Panc1 (cell line): ENCODE results near the gene GATA5.

Experiments
- TF ChIP-seq, protein P1 (sequence below): fragments of 450-650 bp; IDR thresholded peaks from 2 replicates; pipeline ENCODE4 v1.5.1; 2017; ENCODE audit warnings: mild to moderate bottlenecking
- TF ChIP-seq, protein P2 (sequence below), 2 experiments: IDR thresholded peaks; 2 replicates each; pipeline ENCODE4 v1.6.1; 2011 to 2012; ENCODE audit warnings: low read depth in 2 of 2, control low read depth in 1 of 2, low read length in 1 of 2, mild to moderate bottlenecking in 1 of 2, moderate library complexity in 1 of 2; ENCODE audit not compliant: insufficient read depth in 1 of 2

DNA sequence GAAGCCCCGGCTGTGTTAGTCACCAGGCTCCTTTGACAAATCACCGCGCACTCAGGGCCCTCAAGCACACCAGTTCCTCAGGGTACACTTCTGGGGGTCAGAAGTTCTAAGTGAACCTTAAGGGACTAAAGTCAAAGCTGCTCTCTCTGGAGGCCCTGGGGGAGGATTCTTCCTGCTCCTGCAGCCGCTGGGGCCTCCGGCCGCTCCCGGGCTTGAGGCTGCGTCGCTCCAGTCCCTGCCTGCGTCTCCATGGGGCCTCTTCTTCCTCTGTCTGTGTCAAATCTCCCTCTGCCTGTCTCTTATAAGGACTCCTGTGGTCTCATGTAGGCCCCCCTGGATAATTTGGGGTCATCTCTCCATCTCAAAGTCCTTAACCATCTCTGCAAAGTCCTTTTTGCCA, 18.1 kb upstream of the GATA5 start:
- TF ChIP-seq, protein P1, sequence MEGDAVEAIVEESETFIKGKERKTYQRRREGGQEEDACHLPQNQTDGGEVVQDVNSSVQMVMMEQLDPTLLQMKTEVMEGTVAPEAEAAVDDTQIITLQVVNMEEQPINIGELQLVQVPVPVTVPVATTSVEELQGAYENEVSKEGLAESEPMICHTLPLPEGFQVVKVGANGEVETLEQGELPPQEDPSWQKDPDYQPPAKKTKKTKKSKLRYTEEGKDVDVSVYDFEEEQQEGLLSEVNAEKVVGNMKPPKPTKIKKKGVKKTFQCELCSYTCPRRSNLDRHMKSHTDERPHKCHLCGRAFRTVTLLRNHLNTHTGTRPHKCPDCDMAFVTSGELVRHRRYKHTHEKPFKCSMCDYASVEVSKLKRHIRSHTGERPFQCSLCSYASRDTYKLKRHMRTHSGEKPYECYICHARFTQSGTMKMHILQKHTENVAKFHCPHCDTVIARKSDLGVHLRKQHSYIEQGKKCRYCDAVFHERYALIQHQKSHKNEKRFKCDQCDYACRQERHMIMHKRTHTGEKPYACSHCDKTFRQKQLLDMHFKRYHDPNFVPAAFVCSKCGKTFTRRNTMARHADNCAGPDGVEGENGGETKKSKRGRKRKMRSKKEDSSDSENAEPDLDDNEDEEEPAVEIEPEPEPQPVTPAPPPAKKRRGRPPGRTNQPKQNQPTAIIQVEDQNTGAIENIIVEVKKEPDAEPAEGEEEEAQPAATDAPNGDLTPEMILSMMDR: no peak
- TF ChIP-seq, protein P2, sequence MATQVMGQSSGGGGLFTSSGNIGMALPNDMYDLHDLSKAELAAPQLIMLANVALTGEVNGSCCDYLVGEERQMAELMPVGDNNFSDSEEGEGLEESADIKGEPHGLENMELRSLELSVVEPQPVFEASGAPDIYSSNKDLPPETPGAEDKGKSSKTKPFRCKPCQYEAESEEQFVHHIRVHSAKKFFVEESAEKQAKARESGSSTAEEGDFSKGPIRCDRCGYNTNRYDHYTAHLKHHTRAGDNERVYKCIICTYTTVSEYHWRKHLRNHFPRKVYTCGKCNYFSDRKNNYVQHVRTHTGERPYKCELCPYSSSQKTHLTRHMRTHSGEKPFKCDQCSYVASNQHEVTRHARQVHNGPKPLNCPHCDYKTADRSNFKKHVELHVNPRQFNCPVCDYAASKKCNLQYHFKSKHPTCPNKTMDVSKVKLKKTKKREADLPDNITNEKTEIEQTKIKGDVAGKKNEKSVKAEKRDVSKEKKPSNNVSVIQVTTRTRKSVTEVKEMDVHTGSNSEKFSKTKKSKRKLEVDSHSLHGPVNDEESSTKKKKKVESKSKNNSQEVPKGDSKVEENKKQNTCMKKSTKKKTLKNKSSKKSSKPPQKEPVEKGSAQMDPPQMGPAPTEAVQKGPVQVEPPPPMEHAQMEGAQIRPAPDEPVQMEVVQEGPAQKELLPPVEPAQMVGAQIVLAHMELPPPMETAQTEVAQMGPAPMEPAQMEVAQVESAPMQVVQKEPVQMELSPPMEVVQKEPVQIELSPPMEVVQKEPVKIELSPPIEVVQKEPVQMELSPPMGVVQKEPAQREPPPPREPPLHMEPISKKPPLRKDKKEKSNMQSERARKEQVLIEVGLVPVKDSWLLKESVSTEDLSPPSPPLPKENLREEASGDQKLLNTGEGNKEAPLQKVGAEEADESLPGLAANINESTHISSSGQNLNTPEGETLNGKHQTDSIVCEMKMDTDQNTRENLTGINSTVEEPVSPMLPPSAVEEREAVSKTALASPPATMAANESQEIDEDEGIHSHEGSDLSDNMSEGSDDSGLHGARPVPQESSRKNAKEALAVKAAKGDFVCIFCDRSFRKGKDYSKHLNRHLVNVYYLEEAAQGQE (IDR thresholded peaks at IDR 0.05; ENCODE audit: insufficient read depth in 1 of 2, low read depth in 2 of 2, low read length in 1 of 2): no peak
